Measurements from ENCODE around the gene PPP2R1A. TPM values are rescaled to one million over a fixed set of nuclear protein-coding genes. Genes with fewer than 3 reads are reported as not detected.
"Not testable (repeated sequence)": the region's sequence is repeated elsewhere in the genome, so short reads cannot be mapped to it uniquely, and the experiment has no call there.

The PPP2R1A gene
- total RNA-seq, 1 donor from 2014 or later, result 302 TPM

GRCh38 chr19:52198678-52199077 lies 8.8 kb downstream of the PPP2R1A start:
- Mint-ChIP-seq H3K27ac (ENCODE audit: unreplicated experiment) (no peak overlapping the region), H3K4me1 (ENCODE audit: unreplicated experiment) (no peaks in the 10 kb centered on the region), H3K36me3 (ENCODE audit: low read depth, unreplicated experiment) (peaks cover 48% of the 10 kb centered on the region), H3K4me3 (ENCODE audit: unreplicated experiment) (no peak overlapping the region), H3K27me3 (ENCODE audit: unreplicated experiment) (no peaks in the 10 kb centered on the region), H3K9me3 (ENCODE audit: unreplicated experiment) (no peaks in the 10 kb centered on the region)
- DNase-seq (ENCODE audit: low spot score), result no peak
- TF ChIP-seq, protein P1, sequence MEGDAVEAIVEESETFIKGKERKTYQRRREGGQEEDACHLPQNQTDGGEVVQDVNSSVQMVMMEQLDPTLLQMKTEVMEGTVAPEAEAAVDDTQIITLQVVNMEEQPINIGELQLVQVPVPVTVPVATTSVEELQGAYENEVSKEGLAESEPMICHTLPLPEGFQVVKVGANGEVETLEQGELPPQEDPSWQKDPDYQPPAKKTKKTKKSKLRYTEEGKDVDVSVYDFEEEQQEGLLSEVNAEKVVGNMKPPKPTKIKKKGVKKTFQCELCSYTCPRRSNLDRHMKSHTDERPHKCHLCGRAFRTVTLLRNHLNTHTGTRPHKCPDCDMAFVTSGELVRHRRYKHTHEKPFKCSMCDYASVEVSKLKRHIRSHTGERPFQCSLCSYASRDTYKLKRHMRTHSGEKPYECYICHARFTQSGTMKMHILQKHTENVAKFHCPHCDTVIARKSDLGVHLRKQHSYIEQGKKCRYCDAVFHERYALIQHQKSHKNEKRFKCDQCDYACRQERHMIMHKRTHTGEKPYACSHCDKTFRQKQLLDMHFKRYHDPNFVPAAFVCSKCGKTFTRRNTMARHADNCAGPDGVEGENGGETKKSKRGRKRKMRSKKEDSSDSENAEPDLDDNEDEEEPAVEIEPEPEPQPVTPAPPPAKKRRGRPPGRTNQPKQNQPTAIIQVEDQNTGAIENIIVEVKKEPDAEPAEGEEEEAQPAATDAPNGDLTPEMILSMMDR (IDR thresholded peaks at IDR 0.05; ENCODE audit: unreplicated experiment), result no peak

DNA sequence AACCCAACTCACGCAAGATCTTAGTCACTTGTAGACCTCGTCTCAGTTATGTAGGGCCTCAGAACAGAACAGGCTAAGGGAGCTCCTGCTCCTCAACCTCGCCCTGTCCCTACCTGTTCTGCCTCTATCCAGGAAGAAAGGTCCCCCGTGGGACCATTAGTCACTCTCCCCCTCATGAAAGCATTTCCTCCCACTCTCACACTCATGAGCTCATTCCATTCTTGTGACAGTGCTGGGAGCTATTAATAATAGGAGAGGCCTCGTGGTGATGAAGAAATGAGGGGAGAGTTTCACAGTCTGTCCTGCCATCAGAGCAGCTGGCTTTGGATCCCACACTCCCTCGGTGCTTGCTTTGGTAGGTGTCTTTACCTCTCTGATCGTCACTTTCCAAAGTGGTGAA lies 10.2 kb downstream of the PPP2R1A start:
- H3K36me3 Mint-ChIP-seq (ENCODE audit: low read depth, unreplicated experiment), result peaks cover 52% of the 10 kb centered on the region
- H3K4me1 Mint-ChIP-seq (ENCODE audit: unreplicated experiment), result no peaks in the 10 kb centered on the region
- peaks cover 3% of the 10 kb centered on the region for H3K27me3 Mint-ChIP-seq (ENCODE audit: unreplicated experiment)
- H3K9me3 Mint-ChIP-seq (ENCODE audit: unreplicated experiment), result no peaks in the 10 kb centered on the region
- no peak overlapping the region for H3K4me3 Mint-ChIP-seq (ENCODE audit: unreplicated experiment)
- TF ChIP-seq, protein P1 (IDR thresholded peaks at IDR 0.05; ENCODE audit: unreplicated experiment), result no peak
- no peak for DNase-seq (ENCODE audit: low spot score)
- no peak overlapping the region for H3K27ac Mint-ChIP-seq (ENCODE audit: unreplicated experiment)

DNA sequence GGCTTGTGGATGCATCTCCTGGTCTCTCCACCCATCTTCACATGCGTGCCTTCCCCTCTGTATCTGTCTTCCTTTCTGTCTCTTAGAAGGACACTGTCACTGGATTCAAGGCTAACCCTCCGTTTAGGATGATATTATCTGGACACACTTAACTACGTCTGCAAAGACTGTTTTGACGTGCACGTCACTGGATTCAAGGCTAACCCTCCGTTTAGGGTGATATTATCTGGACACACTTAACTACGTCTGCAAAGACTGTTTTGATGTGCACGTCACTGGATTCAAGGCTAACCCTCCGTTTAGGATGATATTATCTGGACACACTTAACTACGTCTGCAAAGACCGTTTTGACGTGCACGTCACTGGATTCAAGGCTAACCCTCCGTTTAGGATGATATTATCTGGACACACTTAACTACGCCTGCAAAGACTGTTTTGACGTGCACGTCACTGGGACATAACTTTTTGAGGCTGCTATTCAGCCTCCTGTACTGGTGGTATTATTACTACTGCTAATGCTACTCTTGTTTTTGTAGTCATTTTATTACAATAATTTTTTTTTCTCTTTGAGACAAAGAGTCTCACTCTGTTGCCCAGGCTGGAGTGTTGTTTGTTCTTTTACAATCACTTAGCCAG lies 11.0 kb downstream of the PPP2R1A start:
- H3K27ac Mint-ChIP-seq (ENCODE audit: unreplicated experiment); H3K4me3 Mint-ChIP-seq (ENCODE audit: unreplicated experiment); H3K4me1 Mint-ChIP-seq (ENCODE audit: unreplicated experiment); H3K27me3 Mint-ChIP-seq (ENCODE audit: unreplicated experiment); H3K9me3 Mint-ChIP-seq (ENCODE audit: unreplicated experiment); DNase-seq (ENCODE audit: low spot score): not testable (repeated sequence)
- peaks cover 60% of the 10 kb centered on the region for H3K36me3 Mint-ChIP-seq (ENCODE audit: low read depth, unreplicated experiment)

- Mint-ChIP-seq H3K36me3 (ENCODE audit: low read depth, unreplicated experiment) (peaks cover 60% of the 10 kb centered on the region), H3K27ac (ENCODE audit: unreplicated experiment) (no peak overlapping the region), H3K9me3 (ENCODE audit: unreplicated experiment) (no peaks in the 10 kb centered on the region), H3K4me1 (ENCODE audit: unreplicated experiment) (no peaks in the 10 kb centered on the region), H3K4me3 (ENCODE audit: unreplicated experiment) (no peak overlapping the region), H3K27me3 (ENCODE audit: unreplicated experiment) (peaks cover 4% of the 10 kb centered on the region)
- no peak for DNase-seq (ENCODE audit: low spot score)
- TF ChIP-seq, protein P1 (IDR thresholded peaks at IDR 0.05; ENCODE audit: unreplicated experiment), result no peak
These were observed 16.6 kb downstream of the PPP2R1A start for GRCh38 chr19:52206481-52206880.

- TF ChIP-seq, protein P1 (IDR thresholded peaks at IDR 0.05; ENCODE audit: unreplicated experiment), result no peak
- Mint-ChIP-seq H3K27ac (ENCODE audit: unreplicated experiment) (no peak overlapping the region), H3K4me3 (ENCODE audit: unreplicated experiment) (peak overlapping the region; percentile 14), H3K9me3 (ENCODE audit: unreplicated experiment) (no peaks in the 10 kb centered on the region), H3K27me3 (ENCODE audit: unreplicated experiment) (peaks cover 3% of the 10 kb centered on the region), H3K4me1 (ENCODE audit: unreplicated experiment) (no peaks in the 10 kb centered on the region), H3K36me3 (ENCODE audit: low read depth, unreplicated experiment) (peaks cover 50% of the 10 kb centered on the region)
- DNase-seq (ENCODE audit: low spot score), result no peak
These were observed 21.4 kb downstream of the PPP2R1A start for GRCh38 chr19:52211203-52211602.
